ENCODE results near the gene NGDN.

The NGDN gene

DNA sequence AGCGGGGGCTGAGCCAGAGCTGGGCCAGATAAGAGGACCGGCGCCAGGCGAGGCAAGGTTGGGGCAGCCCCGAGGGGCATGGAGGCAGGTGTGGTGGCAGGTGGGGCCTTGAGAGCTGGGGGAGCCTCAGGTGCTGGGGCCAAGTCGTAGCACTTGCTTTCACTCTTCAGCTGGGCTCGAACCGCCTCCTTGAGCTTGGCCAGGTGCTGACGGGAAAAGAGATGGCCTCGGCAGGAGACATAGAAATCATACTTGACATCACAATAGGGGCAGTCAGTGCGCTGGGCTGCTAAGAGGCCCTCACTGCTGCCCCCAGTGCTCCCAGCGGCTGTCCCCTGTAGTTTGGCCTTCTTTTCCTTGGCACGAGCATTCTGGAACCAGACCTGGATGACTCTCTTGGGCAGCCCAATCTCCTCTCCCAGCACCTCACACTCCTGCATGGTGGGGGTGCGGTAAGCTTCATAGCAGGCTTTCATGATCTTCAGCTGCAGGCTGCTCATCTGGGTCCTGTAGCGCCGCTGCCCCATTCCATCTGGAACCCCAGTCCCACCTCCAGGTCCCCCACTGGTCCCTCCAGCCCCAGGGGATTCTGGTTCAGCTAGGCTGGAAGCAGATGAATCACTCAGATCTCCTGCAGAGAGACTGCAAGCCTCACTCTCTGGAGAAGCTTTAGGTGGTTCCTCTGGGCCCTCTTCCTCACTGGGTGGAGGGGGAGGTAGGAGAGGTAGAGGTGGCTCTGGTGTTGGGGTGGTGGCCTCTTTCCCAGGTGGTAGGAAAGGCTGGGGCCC is 53.9 kb downstream of the NGDN start:
- no peak for DNase-seq

DNA sequence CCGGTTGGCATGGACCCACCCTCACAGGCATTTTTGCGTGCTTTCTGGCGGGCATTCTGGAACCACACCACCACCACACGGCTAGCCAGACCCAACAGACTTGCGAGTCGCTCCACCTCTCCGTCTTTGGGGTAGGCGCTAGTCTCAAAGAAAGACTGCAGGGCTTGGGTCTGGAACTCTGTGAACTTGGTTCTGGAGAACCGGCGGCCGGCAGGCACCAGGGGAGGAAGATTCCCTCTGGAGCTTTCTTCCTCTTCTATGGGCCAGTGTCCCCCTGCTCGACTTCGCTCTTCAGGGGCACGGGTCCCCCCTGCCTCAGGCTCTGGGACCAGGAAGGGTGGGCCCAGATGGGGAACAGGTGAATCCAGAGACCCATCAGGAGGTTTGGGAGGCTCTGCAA is 55.5 kb downstream of the NGDN start:
- DNase-seq = no peak

DNA sequence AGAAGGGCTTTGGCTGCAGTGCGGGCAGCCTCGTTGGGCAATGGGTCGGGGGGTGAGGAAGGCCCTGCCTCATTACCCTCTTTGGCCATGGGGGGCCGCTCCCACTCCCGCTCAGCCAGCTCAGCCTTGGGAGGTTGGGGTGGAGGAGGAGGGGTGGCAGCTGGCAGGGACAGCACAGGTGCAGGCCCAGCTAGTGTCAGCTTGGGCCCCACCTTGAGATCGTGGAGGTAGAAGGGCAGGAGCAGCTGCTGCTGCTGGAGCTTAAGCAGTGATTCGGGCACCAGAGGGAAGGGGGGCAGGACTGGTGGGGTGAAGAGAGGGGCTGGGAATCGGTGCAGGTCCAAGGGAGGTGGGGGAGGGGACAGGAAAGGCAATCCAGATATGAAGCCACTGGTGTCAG is 56.1 kb downstream of the NGDN start:
- DNase-seq = no peak

All from NCI-H1417 (cell line).